ENCODE data around the gene BCAS2.
"Not testable (repeated sequence)": the region's sequence is repeated elsewhere in the genome, so short reads cannot be mapped to it uniquely, and the experiment has no call there.

The BCAS2 gene

GRCh38 chr1:114581335-114582287, at the start of gene BCAS2:
Gene BCAS2, minus strand, starts transcription at chr1:114581615. Its CDS starts 24 bp downstream, at chr1:114581591.
- DNase-seq, result peak; percentile 94

- DNase-seq, result no peak
These were observed 45.7 kb upstream of the BCAS2 start for GRCh38 chr1:114627107-114627506.

DNA sequence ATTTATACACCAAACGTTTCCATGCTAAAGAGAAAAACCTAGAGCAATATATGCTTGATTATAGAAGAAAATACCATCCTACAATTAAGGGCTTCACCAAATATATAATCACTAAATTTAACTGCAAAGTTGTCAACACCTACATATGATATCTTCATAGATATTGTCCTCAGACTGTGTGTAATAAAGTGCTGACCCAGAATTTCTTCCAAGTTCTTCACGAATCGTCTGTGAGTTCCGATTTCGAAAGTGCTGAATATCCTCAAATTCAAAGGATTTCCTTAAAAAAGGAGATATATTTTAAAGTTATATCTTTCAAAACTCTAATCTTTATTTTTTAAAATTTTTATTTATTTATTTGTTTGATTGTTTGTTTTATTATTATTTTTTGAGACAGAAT, 41.9 kb upstream of the BCAS2 start:
- DNase-seq, result no peak

- no peak for DNase-seq
These were observed 39.0 kb upstream of the BCAS2 start for GRCh38 chr1:114620419-114620818.

DNA sequence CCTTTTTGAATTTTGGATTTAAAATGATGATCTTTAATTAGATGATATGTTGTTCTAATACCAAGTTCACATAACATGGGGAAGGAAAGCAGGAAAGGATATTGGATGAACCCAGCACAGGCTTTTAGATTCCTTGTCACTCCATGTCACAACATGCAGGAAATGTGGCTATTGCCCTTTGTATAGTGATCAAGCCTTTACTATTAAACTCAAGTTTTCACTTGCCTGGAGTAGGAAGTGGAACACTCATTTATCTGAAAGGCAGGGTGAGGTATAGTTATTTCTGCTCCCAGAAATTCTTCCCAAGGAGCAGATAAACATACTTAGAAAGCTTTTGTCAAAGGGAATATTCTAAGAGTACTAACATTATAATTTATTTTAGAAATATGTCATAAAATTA, 37.2 kb upstream of the BCAS2 start:
- no peak for DNase-seq

- DNase-seq, result no peak
These were observed 29.3 kb upstream of the BCAS2 start for GRCh38 chr1:114610546-114611245.

GRCh38 chr1:114609826-114610225, 28.4 kb upstream of the BCAS2 start:
- no peak for DNase-seq

- DNase-seq, result no peak
These were observed 27.6 kb upstream of the BCAS2 start for GRCh38 chr1:114609026-114609425.

GRCh38 chr1:114607223-114607622, 25.8 kb upstream of the BCAS2 start:
- no peak for DNase-seq

DNA sequence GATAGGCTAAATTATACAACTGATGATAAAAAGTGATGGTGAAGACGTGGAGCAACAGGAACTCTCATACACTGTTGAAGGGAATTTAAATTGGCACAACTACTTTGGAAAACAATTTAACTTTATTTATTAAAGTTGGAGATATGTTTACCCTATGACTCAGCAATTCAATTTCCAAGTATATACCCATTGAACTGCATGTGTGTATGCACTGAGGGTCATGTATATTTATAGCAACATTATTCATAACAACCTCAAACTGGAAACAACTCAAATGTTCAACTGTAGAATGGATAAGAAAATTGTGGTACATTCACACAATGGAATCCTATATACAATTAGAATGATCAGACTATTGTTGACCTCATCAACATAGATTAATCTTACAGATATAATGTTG, 16.5 kb upstream of the BCAS2 start:
- no peak for DNase-seq

GRCh38 chr1:114595602-114596001, 14.2 kb upstream of the BCAS2 start:
- no peak for DNase-seq

DNA sequence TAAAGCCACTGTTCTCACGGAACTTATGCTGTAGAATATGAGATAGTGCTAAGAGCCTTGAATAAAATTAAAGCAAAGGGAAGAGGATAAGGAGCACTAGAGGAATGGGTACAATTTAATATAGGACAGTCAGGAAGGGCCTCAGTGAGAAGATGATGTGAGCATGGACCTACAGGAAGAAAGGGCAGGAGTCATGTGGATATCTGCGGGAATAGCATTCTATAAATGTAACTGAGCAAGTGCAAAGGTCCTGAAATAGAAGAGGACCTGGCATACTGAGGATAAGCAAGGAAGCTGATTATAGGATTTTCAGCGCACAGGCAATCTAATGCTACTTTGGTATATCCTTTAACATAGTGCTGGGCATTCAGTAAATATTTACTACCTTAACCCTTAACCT, 12.6 kb upstream of the BCAS2 start:
- DNase-seq, result no peak

DNA sequence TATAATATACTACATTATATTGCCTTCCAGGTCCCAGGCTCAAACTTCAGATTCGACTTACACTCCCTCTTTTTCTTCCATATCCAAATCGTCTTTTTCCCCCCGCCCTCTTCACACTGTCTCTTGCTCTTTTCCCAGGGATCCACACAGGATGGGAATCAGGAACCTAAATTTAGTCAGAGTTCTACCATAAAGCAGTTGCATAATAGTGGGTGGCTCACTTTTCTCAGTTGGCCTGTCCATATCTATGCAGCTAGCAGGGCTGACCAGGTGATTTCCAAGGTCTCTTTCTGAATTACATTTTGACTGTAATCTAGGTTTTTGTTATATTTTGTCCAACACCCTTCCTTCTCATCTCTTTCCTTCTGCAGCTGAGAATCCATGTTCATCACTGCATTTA, 7.7 kb upstream of the BCAS2 start:
- no peak for DNase-seq

- no peak for DNase-seq
These were observed 6.8 kb upstream of the BCAS2 start for GRCh38 chr1:114588196-114588689.

DNA sequence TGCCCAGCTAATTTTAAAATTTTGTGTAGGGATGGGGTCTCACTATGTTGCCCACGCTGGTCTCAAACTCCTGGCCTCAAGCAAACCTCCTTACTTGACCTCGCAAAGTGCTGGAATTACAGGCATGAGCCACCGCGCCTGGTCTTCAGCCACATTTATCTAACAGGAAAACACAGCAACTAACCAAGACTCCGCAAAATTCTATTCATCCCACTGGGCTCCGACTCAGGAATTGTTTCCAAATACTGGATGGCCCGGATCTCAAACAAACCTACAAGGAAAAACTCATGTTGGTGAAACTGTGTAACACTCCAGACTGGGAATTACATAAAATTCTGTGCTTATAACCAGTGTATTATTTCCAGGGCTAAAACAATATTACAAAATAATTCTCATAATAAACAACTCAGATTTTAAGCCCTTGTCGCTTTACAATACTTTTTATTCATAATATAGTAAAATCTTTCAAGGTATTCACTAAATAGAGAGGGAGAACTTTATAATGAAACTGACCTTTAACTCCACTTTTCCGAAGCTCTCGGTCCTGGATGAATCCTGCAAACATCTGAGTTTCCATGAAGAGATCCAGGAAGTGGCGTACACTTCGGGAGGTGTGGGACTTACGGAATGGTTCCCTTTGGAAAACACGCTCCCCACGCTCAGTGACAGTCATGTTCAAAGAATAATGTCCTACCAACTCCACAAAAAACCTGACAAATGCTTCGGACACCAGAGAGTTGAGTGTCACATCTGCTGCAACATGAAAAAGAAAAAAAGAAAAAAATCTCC, 6.0 kb upstream of the BCAS2 start:
- DNase-seq, result no peak

DNA sequence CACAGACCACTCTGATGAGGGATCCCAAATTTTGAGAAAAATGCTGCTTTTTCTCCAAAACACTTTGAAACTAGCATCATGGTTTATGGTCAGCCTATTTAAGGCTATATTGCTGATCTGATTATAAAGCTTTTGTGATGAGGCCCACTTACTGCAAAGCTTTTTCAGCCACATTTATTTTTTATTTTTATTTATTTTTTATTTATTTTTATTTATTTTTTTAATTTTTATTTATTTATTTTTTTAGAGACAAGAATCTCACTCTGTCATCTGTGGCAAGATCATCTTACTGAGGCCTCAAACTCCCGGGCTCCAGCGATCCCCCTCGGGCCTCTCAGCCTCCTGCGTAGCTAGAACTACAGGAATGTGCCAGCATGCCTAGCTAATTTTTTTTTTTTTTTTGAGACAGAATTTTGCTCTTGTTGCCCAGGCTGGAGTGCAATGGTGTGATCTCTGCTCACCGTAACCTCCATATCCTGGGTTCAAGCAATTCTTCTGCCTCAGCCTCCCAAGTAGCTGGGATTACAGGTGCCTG, 5.2 kb upstream of the BCAS2 start:
- no peak for DNase-seq

DNA sequence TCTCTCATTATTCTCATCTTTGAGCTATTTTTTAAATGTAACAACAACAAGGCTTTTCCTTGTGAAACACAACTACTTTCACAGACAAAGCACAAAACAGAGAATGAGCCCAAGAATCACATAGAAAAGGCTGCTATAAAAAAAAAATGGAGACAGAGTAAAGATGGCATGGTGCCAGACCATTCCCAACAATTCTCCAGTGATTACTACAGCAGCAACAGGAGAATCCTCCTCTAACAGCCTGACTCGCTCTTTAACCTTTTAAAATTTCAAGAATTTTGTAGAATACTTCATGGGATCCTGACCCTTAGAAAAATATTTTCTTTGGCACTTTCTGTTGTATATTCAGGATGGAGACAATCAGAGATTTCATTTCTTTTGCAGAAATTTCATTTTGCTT, 3.8 kb upstream of the BCAS2 start:
- DNase-seq, result no peak

GRCh38 chr1:114574365-114574764, 7.0 kb downstream of the BCAS2 start:
- no peak for DNase-seq

- no peak for DNase-seq
These were observed 17.3 kb downstream of the BCAS2 start for GRCh38 chr1:114564141-114564540.

DNA sequence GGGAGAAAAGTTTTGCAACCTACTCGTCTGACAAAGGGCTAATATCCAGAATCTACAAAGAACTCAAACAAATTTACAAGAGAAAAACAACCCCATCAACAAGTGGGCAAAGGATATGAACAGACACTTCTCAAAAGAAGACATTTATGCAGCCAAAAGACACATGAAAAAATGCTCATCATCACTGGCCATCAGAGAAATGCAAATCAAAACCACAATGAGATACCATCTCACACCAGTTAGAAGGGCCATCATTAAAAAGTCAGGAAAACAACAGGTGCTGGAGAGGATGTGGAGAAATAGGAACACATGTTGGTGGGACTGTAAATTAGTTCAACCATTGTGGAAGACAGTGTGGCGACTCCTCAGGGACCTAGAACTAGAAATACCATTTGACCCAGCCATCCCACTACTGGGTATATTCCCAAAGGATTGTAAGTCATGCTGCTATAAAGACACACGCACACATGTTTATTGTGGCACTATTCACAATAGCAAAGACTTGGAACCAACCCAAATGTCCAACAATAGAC, 18.4 kb downstream of the BCAS2 start:
- DNase-seq, result not testable (repeated sequence)

DNA sequence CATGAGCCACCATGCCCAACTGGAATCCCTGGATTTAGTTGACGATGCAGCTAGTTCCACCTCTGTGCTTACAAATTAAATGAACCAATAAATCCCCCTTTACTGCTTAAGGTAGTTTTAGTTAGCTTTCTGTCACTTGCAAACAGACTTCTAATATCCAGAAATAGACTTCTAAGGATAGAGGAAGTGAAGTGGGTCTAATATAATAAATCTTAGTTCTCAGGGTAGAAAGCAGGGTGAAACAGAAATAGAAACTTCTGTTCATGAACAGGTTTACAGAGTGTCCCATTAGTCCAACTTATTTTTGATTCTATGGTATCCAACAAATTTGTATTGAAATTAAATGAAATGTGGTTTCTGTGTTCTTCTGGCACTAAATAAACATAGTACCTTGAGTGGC, 20.1 kb downstream of the BCAS2 start:
- DNase-seq, result no peak

GRCh38 chr1:114559356-114559755, 22.1 kb downstream of the BCAS2 start:
- no peak for DNase-seq

DNA sequence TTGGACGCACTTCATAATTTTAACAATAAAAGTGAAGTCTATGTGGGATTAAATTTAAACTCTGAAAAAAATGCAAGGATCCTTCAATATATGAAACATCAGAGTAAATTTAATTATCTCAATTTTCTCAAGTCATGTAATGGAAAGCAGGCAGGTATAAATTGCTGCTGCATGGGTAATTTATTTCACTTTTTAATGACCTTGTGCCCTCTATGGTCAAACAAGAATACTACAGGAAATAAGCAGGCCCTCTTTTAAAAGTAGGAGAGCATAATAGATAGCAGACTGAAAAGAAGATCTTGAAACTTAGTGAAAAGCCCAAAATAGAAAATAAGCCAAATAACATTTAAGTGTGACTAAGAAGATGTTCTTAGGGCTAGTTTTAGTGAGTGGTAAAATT, 22.9 kb downstream of the BCAS2 start:
- no peak for DNase-seq

Measured in NCI-H510A (cell line).